Caki2 (cell line): ENCODE results near the gene CUBN. TPM values are rescaled to one million over a fixed set of nuclear protein-coding genes. Genes with fewer than 3 reads are reported as not detected.
A peak's percentile ranks its signal among the peaks of the same experiment; 100 is the strongest.

ENCODE experiments used
- DNase-seq: peaks from one replicate; pipeline ENCODE4 v3.0.0-alpha.2; 2015; ENCODE audit warnings: low read depth
- in situ Hi-C: cut with HindIII; loops from 2 replicates; pipeline ENCODE4 v1.10.0; 2016; ENCODE audit warnings: low sequenced_read_pairs, low pct_unique_long_range_greater_than_20kb, mixed read lengths
- total RNA-seq: library from RNA; depleted of rRNA; stranded (reverse); fragments of >200 nt; shearing (Covaris generic); gene quantifications from 2 replicates; pipeline ENCODE4 v1.2.3, GENCODE V29; 2014; ENCODE audit warnings: low replicate concordance

The CUBN gene
- total RNA-seq, 1 experiment from 2014 or later, result 0.34 TPM

- in situ Hi-C loops, result no loop called here
- DNase-seq, result peak; percentile 76
Measured at GRCh38 chr10:17062009-17062408, 67.6 kb downstream of the CUBN start.

- DNase-seq, result no peak
- in situ Hi-C loops, result no loop called here
Measured at GRCh38 chr10:17061418-17061817, 68.2 kb downstream of the CUBN start.

DNA sequence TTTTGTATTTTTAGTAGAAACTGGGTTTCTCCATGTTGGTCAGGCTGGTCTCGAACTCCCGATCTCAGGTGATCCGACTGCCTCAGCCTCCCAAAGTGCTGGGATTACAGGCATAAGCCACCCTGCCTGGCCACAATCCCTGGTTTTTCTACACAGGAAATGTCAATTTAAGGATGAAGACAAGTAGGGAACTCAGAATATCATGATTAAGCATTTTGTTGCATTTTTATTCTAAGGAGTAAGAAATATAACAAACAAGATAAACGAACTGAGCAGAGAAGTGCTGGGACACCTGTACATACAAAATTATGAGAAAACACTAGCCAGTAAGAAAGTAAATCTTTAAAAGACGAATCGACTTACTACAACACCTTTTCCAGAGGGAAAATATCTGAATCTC lies 69.3 kb downstream of the CUBN start:
- DNase-seq, result no peak
- in situ Hi-C loops, result no loop called here

DNA sequence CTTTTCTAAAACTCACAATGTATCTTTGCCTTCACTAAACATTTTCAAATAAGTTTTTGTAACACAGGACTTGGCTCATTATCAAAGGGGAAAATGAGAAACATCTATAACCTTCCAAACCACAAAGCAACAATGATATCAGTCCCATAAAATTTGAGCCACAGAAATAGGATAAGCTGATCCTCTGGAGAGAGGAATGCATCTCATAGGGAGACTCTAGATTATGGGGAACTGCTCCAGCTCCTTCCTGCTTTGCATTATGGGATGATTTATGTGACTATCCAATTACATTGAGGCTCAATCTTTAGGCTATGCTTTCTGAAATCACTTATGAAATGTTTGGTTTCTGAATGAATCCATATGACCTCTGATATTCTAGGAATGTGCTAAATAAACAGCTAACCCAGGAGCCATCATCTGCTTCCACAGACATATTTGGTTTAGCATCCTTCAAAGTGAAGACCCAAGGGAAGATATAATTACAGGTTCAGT lies 70.4 kb downstream of the CUBN start:
- peak; percentile 50 for DNase-seq
- in situ Hi-C loops, result no loop called here

DNA sequence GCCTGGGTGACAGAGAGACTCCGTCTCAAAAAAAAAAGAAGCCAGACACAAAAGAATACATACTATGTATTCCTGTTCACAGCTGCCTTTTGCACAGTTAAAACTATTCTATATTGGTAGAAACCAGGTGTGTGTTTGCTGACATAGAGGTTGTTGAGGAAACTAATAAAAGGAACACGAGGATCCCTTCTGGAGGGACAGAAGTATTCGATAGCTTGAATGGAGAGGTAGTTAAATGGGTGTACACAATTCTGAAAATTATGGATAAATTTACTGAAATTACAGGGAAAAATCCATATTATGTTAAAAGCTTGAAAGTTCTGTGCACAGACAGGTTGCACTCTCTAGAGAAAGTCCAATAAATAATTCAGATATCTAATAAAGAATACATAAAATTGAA lies 71.5 kb downstream of the CUBN start:
- no peak for DNase-seq
- in situ Hi-C loops, result no loop called here

DNA sequence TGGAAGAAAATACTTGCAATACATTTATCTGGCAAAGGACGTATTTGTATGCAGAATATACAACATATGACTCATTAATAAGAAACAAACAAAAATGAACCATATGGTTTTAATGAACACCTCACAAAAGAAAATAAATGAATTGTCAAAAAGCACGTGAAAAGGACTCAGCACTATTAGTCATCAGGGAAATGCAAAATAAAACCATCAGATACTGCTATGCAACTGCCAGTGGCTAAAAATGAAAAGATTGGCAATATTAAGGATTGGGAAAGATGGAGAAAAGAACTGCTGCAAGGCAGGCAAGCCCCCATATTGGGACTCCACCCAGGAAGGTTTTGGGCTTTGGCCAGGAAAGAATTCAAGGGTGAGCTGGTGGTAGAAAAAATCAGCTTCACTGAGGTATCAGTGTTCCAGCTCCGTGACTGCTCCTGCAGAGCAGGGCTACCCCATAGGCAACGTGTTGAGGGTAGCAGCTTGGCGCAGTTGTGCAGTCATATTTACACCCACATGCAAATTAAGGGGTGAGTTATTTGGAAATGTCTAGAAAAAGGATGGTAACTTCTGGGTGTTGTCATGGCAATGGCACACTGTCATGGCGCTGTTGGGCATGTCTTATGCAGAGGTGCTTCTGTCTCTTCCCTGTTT lies 72.7 kb downstream of the CUBN start:
- in situ Hi-C loops, result no loop called here
- no peak for DNase-seq

DNA sequence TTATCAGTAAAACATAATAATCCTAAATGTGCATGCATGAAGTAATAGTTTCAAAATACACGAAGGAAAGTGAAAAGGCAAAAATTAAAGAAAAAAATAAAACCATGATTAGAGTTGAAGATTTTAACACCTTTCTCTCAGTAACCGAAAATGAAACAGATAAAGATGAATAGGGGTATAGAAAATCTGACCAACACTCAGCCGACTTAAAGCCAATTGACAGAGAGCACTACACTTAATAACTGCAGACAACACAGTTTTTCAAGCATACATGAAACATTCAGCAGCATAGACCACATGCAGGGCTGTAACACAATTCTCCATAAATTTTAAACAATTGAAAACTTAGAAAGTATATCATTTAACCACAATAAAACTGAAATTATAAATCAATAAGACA lies 76.1 kb downstream of the CUBN start:
- DNase-seq, result no peak
- in situ Hi-C loops, result no loop called here

- no peak for DNase-seq
- in situ Hi-C loops, result no loop called here
Measured at GRCh38 chr10:17053061-17053460, 76.5 kb downstream of the CUBN start.

DNA sequence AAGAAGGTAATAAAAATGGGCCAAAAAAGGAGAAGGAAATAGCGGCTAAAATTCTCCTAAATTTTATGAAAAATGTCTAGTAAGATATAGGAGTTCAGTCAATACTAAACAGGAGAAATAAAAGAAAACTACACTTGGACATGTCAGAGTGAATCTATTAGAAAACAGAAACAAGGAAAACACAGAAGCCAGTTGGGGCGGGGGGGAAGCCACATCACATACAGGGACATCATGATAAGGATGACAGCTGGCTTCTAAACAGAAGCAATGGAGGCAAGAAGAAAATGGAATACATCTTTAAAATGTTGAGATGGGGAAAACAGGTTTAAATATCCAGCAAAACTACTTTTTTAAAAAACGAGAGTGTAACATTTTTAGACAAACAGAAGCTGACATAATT lies 77.8 kb downstream of the CUBN start:
- no peak for DNase-seq
- in situ Hi-C loops, result no loop called here

GRCh38 chr10:17049195-17049594 lies 80.4 kb downstream of the CUBN start:
- in situ Hi-C loops, result no loop called here

DNA sequence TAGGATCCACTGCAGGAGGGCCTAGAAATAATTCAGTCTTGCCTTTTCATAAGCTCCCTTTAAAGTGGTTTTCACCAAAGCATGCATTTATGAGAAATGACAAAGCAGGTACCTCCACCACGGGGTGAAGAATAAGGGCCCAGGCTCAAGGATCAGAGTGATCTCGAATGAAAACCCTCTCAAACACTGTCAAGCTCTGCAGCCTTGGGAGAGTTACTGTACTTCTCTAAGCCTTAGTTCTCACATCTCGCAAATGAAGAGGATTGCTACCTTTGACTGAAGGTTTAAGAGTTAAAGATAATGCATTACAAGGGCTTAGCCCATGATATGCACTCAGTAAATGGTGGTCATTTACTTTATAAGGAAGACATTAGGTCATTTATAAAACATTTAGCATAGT lies 81.7 kb downstream of the CUBN start:
- no peak for DNase-seq
- in situ Hi-C loops, result no loop called here

More at GRCh38 chr10:17049195-17049594, 80.4 kb downstream of the CUBN start:
- no peak for DNase-seq

- in situ Hi-C loops, result no loop called here
- DNase-seq, result no peak
Measured at GRCh38 chr10:17046989-17047388, 82.6 kb downstream of the CUBN start.

GRCh38 chr10:17043586-17043985 lies 86.0 kb downstream of the CUBN start:
- in situ Hi-C loops, result no loop called here
- no peak for DNase-seq

- in situ Hi-C loops, result no loop called here
- no peak for DNase-seq
Measured at GRCh38 chr10:17041626-17042520, 87.7 kb downstream of the CUBN start.

GRCh38 chr10:17038627-17039026 lies 91.0 kb downstream of the CUBN start:
- in situ Hi-C loops, result no loop called here
- DNase-seq, result no peak

- in situ Hi-C loops, result no loop called here
- DNase-seq, result no peak
Measured at GRCh38 chr10:17037910-17038309, 91.7 kb downstream of the CUBN start.

DNA sequence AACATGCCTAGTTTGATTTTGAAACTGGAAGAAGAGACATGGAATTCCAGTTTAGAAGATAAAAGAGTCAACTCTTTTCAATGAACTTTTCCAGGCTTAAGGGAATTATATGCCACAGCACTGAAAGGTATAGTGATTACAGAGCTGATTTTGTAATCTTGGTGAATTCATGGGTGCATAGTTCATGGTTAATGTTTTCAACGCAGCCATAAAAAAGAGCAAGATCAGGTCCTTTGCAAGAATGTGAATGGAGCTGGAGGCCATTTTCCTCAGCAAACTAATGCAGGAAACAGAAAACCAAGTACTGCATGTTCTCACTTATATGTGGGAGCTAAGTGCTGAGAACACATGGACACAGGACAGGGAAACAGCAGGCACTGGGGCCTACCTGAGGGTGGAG lies 94.2 kb downstream of the CUBN start:
- in situ Hi-C loops, result no loop called here
- no peak for DNase-seq

DNA sequence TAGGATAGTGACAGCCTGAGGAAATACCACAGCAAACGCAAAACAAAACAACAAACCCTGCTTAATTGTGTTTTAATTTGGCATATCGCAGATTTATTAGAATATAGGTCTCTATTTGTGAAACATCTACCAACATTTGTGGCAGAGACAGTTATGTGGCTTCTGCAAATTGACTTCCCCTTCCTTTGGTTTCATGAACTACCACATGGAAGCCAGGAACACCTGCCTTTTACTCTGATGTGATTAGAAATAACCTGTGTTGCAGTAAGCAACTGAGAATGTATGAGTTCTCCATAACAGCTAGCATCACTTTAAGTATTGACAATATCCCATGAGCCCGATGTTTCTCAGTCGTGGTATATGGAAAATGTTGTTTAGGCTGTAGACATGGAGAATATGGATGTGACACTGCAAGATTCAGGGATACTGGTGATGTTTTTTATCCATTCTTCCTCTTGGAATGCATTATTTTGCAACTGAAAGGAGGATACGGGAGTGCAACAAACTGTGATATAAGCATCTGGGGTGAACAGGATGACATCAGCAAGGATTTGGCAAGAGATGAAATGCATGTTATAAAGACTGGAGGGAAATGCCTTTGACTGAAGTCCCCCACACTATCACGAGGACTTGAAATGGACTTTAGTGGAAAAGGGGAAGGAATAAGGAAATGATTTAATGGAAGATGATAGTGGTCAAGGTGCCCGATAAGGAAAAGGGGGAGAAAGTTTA lies 95.9 kb downstream of the CUBN start:
- DNase-seq, result no peak
- in situ Hi-C loops, result no loop called here
